Activated T-cell treated with anti-CD3 and anti-CD28 coated beads for 48 hours (primary cell): ENCODE measurements around the gene ARFGAP1.
"Not testable (repeated sequence)": the region's sequence is repeated elsewhere in the genome, so short reads cannot be mapped to it uniquely, and the experiment has no call there.

Experiments used
- DNase-seq: peaks from one replicate; pipeline ENCODE4 v3.0.0-alpha.2; 2020; ENCODE audit warnings: low read depth

The ARFGAP1 gene

DNA sequence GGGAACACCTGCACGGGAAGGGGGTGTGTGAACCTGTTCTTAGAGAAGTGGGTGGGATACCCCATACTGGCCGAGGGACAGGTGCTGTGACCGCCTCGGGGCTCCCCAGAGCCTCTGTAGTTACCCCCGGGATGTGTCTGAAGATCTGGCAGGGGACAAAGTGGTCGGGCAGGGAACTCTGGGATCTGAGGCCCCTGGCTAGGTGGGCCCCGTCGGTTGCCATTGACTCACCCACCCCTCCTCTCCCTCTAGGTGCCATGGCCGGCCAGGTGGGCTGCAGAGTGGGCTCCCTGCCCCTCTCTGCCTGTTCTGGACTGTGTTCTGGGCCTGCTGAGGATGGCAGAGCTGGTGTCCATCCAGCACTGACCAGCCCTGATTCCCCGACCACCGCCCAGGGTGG, 32.6 kb upstream of the ARFGAP1 start:
- DNase-seq, result no peak

GRCh38 chr20:63241272-63241671, 31.3 kb upstream of the ARFGAP1 start:
- DNase-seq, result no peak

- DNase-seq, result no peak
Observed at GRCh38 chr20:63242736-63243135, 29.9 kb upstream of the ARFGAP1 start.

- no peak for DNase-seq
Observed at GRCh38 chr20:63243604-63244247, 28.9 kb upstream of the ARFGAP1 start.

DNA sequence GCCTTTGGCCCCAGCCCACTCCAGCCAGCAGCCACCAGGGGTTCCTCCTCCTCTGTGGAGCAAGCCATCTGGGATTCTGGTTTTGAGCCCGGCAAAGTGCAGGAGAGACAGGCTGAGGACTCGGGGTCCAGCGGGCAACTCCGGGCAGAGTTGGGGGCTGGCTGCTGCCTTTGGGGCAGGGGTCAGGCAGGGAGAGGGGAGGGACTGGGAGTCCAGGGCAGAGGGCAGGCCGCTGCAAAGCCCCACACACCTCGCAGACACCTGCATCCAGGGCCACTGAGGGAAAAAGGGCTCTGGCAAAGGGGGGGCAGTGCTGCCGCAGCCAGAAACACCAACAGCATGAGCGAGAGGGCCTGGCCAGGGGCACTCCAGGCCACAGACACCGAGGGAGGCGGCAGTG, 28.1 kb upstream of the ARFGAP1 start:
- DNase-seq, result no peak

DNA sequence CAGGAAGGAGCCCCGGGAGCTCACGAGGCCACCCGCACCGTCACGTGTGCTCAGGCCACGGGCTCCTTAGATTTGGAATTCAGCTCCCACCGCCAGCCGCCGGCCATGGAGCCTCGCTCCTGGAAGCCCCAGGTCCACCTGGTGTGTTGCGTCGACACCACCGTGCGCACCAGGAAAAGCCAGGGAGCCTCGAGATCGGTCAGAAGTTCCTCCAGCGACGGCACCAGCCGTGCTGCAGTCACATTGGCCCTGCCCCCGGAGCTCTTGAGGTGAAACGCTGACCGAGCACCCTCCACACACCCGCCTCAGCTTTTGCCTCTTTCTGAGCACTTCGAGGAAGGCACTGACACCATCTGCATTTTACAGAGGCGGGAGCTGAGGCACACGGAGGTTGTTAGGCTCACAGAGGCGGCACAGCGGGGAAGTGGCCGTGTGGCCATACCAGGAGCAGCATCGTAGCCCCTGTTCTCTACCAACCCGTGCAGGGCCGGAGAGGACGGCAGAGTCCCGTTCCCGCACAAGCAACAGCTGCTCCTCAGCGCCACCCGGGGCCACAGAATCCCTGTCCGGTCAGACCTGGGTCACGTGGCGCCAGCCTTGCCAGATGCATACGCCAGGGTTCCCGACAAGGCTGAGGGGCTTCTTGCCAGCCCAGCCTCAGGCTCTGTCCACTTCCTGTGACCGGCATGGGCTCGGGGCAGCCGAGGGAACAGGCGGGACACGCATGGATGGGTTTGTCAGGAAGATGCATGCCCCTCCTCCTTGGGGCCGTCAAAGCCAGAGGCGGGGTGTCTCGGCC, 25.9 kb upstream of the ARFGAP1 start:
- no peak for DNase-seq

DNA sequence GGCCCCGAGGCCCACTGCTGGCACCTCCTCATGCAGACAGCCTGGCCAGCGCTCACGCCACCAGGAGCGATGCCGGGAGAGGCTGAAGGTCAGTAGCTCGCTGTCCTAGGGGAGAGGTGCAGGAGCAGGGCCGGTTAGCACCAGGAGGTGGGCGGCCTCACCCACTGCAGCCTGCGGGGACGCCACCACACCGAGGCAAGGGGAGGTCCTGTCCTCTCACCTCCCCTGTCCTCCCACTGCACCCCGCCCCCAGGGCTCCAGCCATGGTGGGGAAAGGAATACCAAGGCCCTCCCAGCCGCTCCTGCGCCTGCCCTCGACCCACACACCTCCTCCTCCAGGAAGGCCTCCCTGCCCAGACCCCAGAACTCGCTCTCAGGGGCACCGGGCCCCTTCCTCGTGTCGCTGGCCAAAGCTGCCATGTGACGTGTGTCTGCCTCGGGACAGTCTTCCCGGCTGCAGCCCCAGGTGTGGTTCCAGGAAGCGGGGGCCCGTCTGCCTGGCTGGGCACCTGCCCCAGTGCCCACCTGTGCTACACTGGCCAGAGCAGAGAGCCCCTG, 24.9 kb upstream of the ARFGAP1 start:
- DNase-seq, result no peak

- DNase-seq, result no peak
Observed at GRCh38 chr20:63248835-63249591, 23.6 kb upstream of the ARFGAP1 start.

DNA sequence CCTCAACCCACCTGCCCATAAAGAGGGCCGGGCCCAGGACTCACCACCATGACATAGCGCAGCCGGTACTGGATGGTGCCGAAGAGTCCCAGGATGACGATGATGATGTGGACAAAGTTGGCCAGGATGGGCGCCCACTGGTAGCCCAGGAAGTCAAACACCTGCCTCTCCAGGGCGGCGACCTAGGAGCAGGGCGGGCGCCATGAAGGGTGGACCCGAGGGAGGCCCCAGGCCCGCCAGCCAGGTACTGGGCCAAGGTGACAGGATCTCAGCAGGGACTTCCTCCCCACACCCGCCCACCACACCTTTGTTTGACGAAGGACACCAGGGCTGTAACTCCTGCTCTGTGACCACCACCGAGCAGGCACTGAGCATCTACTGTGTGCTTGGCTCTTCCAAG, 22.7 kb upstream of the ARFGAP1 start:
- DNase-seq, result no peak

- DNase-seq, result not testable (repeated sequence)
Observed at GRCh38 chr20:63251350-63251749, 21.3 kb upstream of the ARFGAP1 start.

DNA sequence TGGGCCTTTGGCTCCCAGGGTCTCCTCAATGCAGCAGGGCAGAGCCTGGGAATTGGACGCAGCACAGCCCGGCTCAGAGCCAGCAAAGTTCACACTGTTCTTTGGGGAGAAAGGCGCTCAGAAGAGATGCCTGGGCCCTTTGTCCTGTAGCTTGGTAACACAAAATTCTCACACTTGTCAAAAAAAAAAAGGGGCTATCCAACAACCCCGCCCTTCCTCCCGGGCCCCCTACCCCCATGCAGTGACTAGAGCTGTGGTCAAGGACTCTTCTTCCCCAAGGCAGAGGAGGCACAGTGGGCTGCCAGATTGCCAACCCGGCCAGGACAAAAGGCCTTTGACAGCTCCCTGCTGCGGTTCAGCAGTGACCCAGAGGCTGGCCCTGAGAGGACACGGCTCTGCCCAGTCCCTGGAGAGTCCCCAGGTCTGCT, 20.3 kb upstream of the ARFGAP1 start:
- no peak for DNase-seq

GRCh38 chr20:63253065-63253437, 19.6 kb upstream of the ARFGAP1 start:
- no peak for DNase-seq

DNA sequence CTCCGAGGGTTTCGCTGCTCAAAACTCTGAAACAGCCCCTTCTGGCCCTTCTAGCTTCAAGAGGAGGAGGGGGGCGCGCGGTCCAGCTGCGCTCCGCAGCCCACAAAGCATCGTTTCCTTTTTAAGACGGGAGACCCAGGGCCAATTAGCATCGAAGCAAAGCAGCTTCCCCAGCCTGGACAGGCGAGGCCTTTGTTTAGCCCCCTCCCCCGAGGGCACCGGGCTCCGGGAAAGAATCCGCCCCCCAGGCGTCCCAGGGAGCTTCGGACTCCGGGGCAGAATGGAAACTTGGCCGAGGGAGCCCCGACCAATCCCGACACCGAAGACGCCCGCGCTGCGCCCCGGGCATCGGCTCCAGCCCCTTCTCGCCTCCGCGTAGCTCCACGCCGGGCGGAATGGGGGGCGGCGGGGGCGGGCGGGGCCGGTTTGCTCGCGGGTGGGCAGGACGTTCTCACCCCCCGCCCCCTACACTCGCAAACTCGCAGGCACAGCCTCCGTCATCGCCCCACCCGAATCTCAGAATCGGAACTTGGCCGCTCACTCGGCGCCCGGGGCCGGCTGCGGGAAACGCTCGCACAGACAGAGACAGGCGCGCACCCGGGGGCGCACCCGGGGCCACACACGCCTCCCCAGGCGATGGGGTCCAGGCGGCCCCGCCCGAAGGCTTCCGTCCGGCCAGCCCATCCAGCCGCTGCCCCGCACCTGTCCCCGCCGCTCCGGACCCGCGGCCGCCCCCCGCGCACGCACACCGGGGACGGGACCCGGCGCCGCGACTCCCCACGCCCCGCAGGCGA, 19.0 kb upstream of the ARFGAP1 start:
- no peak for DNase-seq

GRCh38 chr20:63254232-63254605, 18.4 kb upstream of the ARFGAP1 start, which contains the start of gene NKAIN4:
NKAIN4 (minus strand) TSS chr20:63254463; CDS start chr20:63254450, 13 bp downstream.
- DNase-seq, result no peak

GRCh38 chr20:63254606-63255384, 17.8 kb upstream of the ARFGAP1 start:
- DNase-seq, result no peak

GRCh38 chr20:63255931-63256704, 16.5 kb upstream of the ARFGAP1 start:
- no peak for DNase-seq

GRCh38 chr20:63256954-63257353, 15.7 kb upstream of the ARFGAP1 start:
- DNase-seq, result no peak

GRCh38 chr20:63257629-63258028, 15.0 kb upstream of the ARFGAP1 start:
- DNase-seq, result no peak

DNA sequence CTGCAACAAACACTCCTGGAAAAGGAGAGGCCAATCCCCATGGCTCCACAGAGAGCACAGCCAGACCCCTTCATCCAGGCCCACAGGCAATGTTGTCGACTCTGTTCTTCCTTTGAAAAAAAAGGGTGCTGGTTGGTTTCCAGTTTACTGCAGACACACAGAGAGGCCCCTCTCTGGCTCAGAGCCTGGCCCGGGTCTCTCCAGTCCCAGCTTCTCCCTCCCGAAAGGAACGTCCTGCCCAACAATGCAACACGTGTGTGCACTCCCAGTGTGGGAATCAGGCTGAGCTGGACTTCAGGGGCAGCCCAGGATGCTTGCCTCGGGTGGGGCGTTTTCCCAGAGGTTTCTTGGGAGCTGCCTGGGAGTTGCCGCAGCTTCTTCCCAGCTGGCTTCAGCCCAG, 13.8 kb upstream of the ARFGAP1 start:
- DNase-seq, result no peak
